SK-N-MC (cell line): ENCODE data around the gene SNAI1.

Experiments
- DNase-seq: peaks from one replicate; pipeline ENCODE4 v3.0.0-alpha.2; 2011; ENCODE audit warnings: low read depth, low spot score
- H3K27ac ChIP-seq: fragments of 200-600 bp; sonication (generic); 2 replicates; pipeline ENCODE4 v1.5.1; 2016; ENCODE audit warnings: mixed run types
- H3K36me3 ChIP-seq: fragments of 200-600 bp; sonication (generic); 2 replicates; pipeline ENCODE4 v1.6.1; 2017; ENCODE audit warnings: antibody characterized with exemption, low read length, mixed read lengths; ENCODE audit not compliant: insufficient read depth
- H3K4me3 ChIP-seq: fragments of 200-600 bp; sonication (generic); 2 replicates; pipeline ENCODE4 v1.5.1; 2016
- H3K9ac ChIP-seq: fragments of 200-600 bp; sonication (generic); 2 replicates; pipeline ENCODE4 v1.8.0; 2017; ENCODE audit warnings: mixed run types, mixed read lengths; ENCODE audit not compliant: insufficient read length
- H3K9me3 ChIP-seq: fragments of 200-600 bp; sonication (generic); 2 replicates; pipeline ENCODE4 v1.6.1; 2017; ENCODE audit warnings: low read depth, mild to moderate bottlenecking, antibody characterized with exemption, low read length, moderate library complexity, mixed read lengths
- EZH2 ChIP-seq: fragments of 200-600 bp; sonication (generic); IDR thresholded peaks from one replicate; pipeline ENCODE4 v1.6.1; 2017; ENCODE audit warnings: antibody characterized with exemption
- FOXP2 ChIP-seq: optimal IDR thresholded peaks from 2 replicates; pipeline ENCODE3; 2011; ENCODE audit warnings: mild to moderate bottlenecking, moderate library complexity; ENCODE audit not compliant: insufficient read depth; ENCODE audit errors: extremely low read length, control extremely low read depth
- POLR2AphosphoS5 ChIP-seq: IDR thresholded peaks from 2 replicates; pipeline ENCODE4 v1.6.1; 2012; ENCODE audit warnings: mild to moderate bottlenecking, low read depth, low read length, borderline replicate concordance

Gene SNAI1

DNA sequence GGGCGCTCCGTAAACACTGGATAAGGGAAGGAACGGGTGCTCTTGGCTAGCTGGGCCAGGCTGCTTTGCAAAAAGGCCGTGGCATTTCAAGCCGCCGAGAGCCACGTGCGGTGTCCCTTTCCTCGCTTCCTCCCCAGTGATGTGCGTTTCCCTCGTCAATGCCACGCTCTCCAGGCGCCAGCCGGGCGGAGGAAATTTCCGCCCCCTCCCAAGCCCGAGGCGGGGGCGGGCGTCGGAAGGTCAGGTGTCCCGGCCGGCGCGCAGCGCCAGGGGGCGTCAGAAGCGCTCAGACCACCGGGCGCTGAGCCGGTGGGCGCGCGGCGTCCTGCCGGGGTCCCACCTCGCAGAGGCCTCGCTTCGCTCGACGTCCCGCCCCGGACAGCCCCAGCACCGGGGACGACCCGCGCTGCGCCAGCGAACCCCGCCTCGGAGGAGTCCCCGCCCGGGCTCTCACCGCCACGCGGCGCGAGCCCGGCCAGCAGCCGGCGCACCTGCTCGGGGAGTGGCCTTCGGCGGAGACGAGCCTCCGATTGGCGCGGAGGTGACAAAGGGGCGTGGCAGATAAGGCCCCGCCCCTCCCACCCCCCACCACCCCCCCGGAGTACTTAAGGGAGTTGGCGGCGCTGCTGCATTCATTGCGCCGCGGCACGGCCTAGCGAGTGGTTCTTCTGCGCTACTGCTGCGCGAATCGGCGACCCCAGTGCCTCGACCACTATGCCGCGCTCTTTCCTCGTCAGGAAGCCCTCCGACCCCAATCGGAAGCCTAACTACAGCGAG, at the start of gene SNAI1:
TSS of gene SNAI1 (plus strand) at position 635 of the 777 bp plus-strand sequence. CDS start at position 715, 80 bp downstream.
- TF ChIP-seq FOXP2 (no peak), POLR2AphosphoS5 (peak; percentile 99)
- Histone ChIP-seq H3K9me3 (no peaks in the 10 kb centered on the region), H3K9ac (peak within 1 kb of the TSS; percentile 91), H3K36me3 (no peaks in the 10 kb centered on the region), H3K27ac (no peak within 1 kb of the TSS), H3K4me3 (peak within 1 kb of the TSS; percentile 92)
- DNase-seq, result no peak

DNA sequence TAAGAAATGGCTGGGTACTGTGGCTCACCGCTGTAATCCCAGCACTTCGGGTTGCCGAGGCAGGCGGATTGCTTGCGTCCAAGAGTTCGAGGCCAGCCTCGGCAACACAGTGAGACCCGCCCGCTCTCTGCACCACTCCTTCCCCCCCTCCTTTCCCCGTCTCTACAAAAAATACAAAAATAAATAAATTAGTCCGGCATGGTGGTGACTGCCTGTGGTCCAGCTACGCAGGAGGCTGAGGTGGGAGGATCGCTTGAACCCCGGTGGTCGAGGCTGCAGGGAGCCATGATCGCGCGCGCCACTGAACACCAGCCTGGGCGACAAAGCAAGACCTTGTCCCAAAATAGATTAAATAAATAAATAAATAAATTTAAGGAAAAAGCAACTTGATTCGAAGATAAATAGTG, 47.0 kb upstream of the SNAI1 start:
- Histone ChIP-seq H3K4me3 (peak overlapping the region; percentile 82), H3K9me3 (no peaks in the 10 kb centered on the region), H3K27ac (no peak overlapping the region), H3K9ac (no peak overlapping the region), H3K36me3 (peaks cover 12% of the 10 kb centered on the region)
- no peak for DNase-seq
- TF ChIP-seq EZH2 (no peak), FOXP2 (no peak), POLR2AphosphoS5 (no peak)

DNA sequence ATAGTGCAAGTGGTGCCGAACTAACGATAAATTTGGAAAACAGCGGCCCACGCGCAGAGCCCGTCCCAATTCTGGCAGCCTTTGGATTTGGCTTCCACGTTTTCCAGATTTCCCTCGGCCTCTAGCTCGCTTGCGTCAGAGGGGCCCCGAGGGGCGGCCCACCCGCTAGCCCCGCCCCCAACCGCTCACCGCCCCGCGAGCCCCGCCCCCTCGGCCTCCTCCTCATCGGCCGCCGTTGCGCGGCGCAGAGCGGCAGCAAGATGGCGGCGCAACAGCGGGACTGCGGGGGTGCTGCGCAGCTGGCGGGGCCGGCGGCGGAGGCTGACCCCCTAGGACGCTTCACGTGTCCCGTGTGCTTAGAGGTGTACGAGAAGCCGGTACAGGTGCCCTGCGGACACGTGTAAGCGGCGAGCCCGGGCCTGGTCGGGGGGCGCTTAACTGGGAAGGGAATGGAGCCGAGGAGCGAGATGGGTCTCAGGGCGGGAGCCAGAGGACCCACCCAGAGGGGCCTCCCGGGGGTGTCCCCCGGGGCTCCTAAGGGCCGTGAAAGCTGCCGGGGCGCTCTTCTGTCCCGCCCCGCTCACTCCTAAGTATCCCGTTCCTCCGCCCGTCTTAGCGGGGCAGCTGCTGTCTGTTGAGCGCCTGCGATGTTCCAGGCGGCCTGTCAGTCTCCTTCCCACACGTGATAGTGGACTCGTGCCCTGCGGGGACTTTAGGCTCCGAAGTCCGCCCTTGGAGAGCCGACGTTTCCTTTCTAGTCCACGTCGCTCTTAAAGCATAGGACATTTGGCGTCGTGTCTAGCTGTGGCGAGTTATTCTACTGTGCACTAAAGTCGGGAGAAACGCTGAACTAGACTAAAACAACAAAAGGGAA, 46.4 kb upstream of the SNAI1 start, which contains the start of gene RNF114:
TSS of gene RNF114 (plus strand) at position 245 of the 874 bp plus-strand sequence. CDS start at position 261, 16 bp downstream.
- H3K4me3 ChIP-seq, result peak within 1 kb of the TSS; percentile 82
- 0 out of 2 replicates have a peak within 1 kb of the TSS, but pooled peaks have one; percentile 58 for H3K27ac ChIP-seq
- peak; percentile 92 for TF ChIP-seq POLR2AphosphoS5
- TF ChIP-seq EZH2, result no peak
- peak within 1 kb of the TSS; percentile 94 for H3K9ac ChIP-seq
- no peaks in the 10 kb centered on the region for H3K9me3 ChIP-seq
- peaks cover 18% of the 10 kb centered on the region for H3K36me3 ChIP-seq
- DNase-seq, result peak; percentile 66

DNA sequence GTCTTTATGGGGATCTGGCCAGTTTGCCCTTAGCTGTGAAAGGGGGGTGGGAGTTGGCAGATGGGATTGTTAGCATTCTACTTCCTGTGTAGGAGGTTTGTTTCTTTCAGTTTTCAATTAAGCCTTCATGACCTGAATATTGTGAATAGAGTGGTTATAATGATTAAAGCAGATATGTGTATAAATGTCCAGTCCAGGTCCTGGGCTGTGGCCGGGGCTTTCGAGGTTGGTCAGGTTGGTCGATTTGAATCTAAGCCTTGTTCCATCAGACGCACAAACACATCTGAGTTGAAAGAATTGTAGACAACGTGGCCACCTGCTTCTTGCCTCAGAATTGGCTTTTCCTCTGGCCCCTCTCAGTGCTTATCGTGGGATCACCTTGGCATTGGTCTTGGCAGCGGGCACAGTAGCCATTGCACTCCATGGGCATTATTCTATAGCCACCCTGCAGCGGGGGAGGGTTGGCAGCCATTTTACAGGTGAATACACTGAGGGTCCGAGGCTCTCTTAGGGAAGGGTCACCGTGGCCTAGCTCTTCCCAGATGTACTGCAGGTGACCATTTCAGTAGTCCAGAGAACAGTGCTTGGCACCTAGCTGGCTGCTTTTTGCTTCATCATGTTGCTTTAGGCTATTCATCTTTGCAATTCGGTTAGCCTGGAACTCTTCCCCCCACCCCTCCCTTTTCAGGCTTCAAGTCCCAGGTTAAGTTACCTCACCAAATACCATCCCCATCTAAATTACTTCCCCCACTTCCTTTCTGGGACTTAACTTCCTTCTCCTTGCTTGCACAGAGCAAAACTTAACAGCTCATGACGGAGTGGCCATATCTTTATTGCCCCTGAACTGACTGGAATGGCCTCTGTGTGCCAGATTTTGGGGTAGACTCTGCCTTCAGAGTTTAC, 45.5 kb upstream of the SNAI1 start:
- H3K9ac ChIP-seq, result peak overlapping the region; percentile 94
- H3K27ac ChIP-seq, result peak overlapping the region; percentile 32; the same call in 1 of the 2 replicates
- DNase-seq, result no peak
- peaks cover 27% of the 10 kb centered on the region for H3K36me3 ChIP-seq
- H3K9me3 ChIP-seq, result no peaks in the 10 kb centered on the region
- no peak for TF ChIP-seq POLR2AphosphoS5
- no peak for TF ChIP-seq FOXP2
- no peak for TF ChIP-seq EZH2
- peak overlapping the region; percentile 82 for H3K4me3 ChIP-seq

DNA sequence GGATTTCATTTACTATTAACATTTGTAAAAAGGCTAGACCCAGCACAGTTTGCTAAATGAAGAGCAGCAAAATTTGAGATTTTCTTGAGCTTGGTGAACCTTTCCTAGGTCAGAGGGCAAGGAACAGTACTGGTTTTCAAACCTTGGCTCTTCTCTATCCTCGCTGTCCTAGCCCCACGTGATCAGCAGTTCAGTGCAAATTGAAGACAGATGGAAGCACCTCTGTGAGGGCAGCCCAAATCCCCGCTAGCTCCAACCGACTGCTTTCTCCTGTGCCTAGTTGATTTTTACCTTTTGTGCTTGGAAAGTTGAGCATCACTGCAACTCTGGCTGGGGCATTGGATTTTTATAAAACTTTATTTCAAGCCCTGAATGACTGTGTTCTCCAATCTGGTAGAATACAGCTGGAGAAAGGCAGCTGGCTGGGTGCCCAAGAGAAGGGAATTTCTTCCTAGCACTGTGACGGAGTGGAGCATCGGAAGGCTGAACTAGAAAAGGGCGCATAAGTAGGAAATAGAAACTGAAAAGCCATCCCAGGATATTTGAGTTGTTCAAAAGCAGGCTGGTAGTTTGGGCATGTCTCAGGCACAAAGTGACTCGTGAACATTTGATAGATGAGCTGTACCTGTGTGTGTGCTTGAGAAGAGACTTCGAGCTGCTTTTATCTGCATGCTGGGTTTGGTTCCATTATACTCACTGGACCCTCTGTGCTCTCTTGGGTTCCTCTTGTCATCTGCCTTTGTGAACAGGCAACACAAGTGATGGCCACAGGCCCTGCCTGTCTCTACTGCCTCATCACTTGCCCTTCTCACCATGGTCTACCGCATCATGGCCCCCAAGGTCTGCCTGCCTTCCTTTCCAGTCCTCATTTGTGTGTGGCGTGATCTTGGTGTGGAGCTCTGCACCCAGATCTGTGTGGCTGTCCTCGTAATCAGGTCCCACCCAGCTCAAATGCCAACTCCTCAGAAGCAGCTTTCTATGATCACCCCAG, 44.3 kb upstream of the SNAI1 start:
- no peaks in the 10 kb centered on the region for H3K9me3 ChIP-seq
- no peak for TF ChIP-seq EZH2
- TF ChIP-seq FOXP2, result no peak
- TF ChIP-seq POLR2AphosphoS5, result no peak
- DNase-seq, result no peak
- H3K27ac ChIP-seq, result peak overlapping the region; percentile 32; the same call in 1 of the 2 replicates
- peaks cover 36% of the 10 kb centered on the region for H3K36me3 ChIP-seq
- peak overlapping the region; percentile 82 for H3K4me3 ChIP-seq
- H3K9ac ChIP-seq, result peak overlapping the region; percentile 94

DNA sequence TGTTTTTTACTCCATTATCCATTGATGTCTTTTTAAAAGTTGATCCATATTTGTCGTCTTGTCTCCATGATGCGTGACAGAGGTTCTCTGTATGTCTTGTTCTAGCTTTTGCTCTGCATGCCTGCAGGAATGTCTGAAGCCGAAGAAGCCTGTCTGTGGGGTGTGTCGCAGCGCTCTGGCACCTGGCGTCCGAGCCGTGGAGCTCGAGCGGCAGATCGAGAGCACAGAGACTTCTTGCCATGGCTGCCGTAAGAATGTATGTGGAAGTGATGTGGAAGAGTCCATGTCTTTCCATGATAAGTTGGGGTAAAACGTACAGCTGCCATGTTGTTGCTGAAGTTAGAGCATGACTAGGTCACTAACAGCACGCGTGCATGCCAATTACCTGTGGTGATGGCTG, 41.3 kb upstream of the SNAI1 start:
- Histone ChIP-seq H3K9me3 (no peaks in the 10 kb centered on the region), H3K36me3 (peaks cover 62% of the 10 kb centered on the region), H3K27ac (no peak overlapping the region), H3K9ac (no peak overlapping the region), H3K4me3 (no peak overlapping the region)
- no peak for TF ChIP-seq FOXP2
- TF ChIP-seq POLR2AphosphoS5, result no peak
- no peak for TF ChIP-seq EZH2
- no peak for DNase-seq

DNA sequence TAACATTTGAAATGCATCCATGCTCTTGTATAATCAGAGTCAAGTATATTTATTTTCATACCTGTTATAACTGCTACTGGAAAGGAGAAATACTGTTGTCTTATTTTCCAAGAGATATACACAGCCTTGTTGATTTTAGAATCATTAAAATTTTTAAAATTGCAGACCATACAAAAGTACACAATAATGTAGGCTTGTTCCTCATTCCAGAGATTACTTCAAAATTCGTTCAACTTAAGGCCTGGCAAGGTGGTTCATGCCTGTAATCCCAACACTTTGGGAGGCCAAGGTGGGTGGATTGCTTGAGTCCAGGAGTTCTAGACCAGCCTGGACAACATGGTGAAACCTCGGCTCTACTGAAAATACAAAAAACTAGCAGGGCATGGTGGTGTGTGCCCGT, 40.5 kb upstream of the SNAI1 start:
- no peak for DNase-seq
- Histone ChIP-seq H3K9ac (no peak overlapping the region), H3K27ac (no peak overlapping the region), H3K9me3 (no peaks in the 10 kb centered on the region), H3K36me3 (peaks cover 70% of the 10 kb centered on the region), H3K4me3 (no peak overlapping the region)
- TF ChIP-seq FOXP2 (no peak), POLR2AphosphoS5 (no peak), EZH2 (no peak)

DNA sequence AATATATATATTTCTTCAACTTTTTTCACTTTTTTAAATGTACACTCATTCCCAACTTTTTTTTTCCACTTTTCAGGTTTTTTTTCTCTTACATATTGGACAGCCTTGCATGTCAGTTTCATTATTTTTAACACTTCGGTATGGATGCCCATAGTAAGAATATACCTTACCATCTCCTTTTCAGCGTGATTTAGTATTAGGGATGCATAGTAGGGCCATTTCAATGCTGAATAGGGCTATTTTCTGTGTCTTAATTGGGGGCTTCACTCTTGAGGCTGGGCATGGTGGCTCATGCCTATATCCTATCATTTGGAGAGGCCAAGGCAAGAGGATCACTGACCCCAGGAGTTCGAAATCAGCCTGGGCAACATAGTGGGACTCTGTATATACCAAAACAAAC, 39.8 kb upstream of the SNAI1 start:
- TF ChIP-seq EZH2 (no peak), FOXP2 (no peak), POLR2AphosphoS5 (no peak)
- no peaks in the 10 kb centered on the region for H3K9me3 ChIP-seq
- H3K27ac ChIP-seq, result no peak overlapping the region
- H3K36me3 ChIP-seq, result peaks cover 74% of the 10 kb centered on the region
- no peak overlapping the region for H3K9ac ChIP-seq
- no peak for DNase-seq
- no peak overlapping the region for H3K4me3 ChIP-seq
